IMR-90 (cell line): ENCODE data around the gene ACTN1.

Experiments used
- MAFK ChIP-seq: IDR thresholded peaks from 2 replicates; pipeline ENCODE4 v1.6.1; 2012; ENCODE audit warnings: low read depth, low read length, improper control_type of control experiment
- RAD21 ChIP-seq: IDR thresholded peaks from 2 replicates; pipeline ENCODE4 v1.6.1; 2012; ENCODE audit warnings: low read length, improper control_type of control experiment
- SMC3 ChIP-seq: fragments of 150-350 bp; IDR thresholded peaks from 2 replicates; pipeline ENCODE4 v1.6.1; 2016; ENCODE audit warnings: low read depth, mild to moderate bottlenecking, antibody characterized with exemption, low read length, moderate library complexity
- TF ChIP-seq, protein P1 (sequence below): conservative IDR thresholded peaks from 2 replicates; pipeline ENCODE4 v1.5.1; 2012; ENCODE audit warnings: mild to moderate bottlenecking, low read depth, low read length, improper control_type of control experiment

DNA sequence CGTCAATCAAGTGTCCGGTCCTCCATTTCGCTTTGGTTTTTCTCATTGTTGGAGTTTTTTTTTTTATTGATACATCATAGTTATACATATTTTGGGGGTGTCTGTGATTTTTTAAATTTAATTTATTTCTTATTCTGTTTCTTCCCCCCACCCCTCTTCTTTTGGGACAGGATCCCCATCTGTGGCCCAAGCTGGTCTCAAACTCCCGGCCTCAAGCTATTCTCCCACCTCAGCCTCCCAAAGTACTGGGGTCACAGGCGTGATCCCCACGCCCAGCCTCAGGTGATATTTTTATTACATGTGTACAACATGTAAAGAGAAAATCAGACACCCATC is 134.9 kb downstream of the ACTN1 start:
- TF ChIP-seq, protein P1, sequence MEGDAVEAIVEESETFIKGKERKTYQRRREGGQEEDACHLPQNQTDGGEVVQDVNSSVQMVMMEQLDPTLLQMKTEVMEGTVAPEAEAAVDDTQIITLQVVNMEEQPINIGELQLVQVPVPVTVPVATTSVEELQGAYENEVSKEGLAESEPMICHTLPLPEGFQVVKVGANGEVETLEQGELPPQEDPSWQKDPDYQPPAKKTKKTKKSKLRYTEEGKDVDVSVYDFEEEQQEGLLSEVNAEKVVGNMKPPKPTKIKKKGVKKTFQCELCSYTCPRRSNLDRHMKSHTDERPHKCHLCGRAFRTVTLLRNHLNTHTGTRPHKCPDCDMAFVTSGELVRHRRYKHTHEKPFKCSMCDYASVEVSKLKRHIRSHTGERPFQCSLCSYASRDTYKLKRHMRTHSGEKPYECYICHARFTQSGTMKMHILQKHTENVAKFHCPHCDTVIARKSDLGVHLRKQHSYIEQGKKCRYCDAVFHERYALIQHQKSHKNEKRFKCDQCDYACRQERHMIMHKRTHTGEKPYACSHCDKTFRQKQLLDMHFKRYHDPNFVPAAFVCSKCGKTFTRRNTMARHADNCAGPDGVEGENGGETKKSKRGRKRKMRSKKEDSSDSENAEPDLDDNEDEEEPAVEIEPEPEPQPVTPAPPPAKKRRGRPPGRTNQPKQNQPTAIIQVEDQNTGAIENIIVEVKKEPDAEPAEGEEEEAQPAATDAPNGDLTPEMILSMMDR: no peak
- TF ChIP-seq SMC3: no peak
- no peak for TF ChIP-seq RAD21
- TF ChIP-seq MAFK: no peak
